ENCODE measurements around the gene VTI1A.
"Not testable (repeated sequence)": the region's sequence is repeated elsewhere in the genome, so short reads cannot be mapped to it uniquely, and the experiment has no call there.

VTI1A gene

GRCh38 chr10:112844681-112845544, 397.9 kb downstream of the VTI1A start:
- DNase-seq = no peak

- DNase-seq = no peak
These were observed 400.8 kb downstream of the VTI1A start for GRCh38 chr10:112847778-112848177.

- DNase-seq = no peak
These were observed 401.2 kb downstream of the VTI1A start for GRCh38 chr10:112848228-112848627.

GRCh38 chr10:112848868-112849430, 401.9 kb downstream of the VTI1A start:
- DNase-seq = no peak

- no peak for DNase-seq
These were observed 402.5 kb downstream of the VTI1A start for GRCh38 chr10:112849546-112849945.

- no peak for DNase-seq
These were observed 404.2 kb downstream of the VTI1A start for GRCh38 chr10:112851181-112851580.

GRCh38 chr10:112851588-112852211, 404.7 kb downstream of the VTI1A start:
- no peak for DNase-seq

GRCh38 chr10:112852306-112852705, 405.3 kb downstream of the VTI1A start:
- no peak for DNase-seq

- DNase-seq = no peak
These were observed 408.1 kb downstream of the VTI1A start for GRCh38 chr10:112855134-112855533.

GRCh38 chr10:112857493-112857892, 410.5 kb downstream of the VTI1A start:
- DNase-seq = no peak

GRCh38 chr10:112858986-112859651, 412.1 kb downstream of the VTI1A start:
- DNase-seq = peak; percentile 9

GRCh38 chr10:112859793-112860192, 412.8 kb downstream of the VTI1A start:
- no peak for DNase-seq

- DNase-seq = not testable (repeated sequence)
These were observed 416.4 kb downstream of the VTI1A start for GRCh38 chr10:112863461-112863860.

Measured in EL (cell line).